Esophagus muscularis mucosa (tissue), 3 donors: ENCODE data around the gene GNB3.
"Not testable (repeated sequence)": the region's sequence is repeated elsewhere in the genome, so short reads cannot be mapped to it uniquely, and the experiment has no call there.

ENCODE experiments used
- POLR2A ChIP-seq: fragments of 450-650 bp; IDR thresholded peaks from one replicate; pipeline ENCODE4 v1.6.1; 2017; ENCODE audit warnings: antibody characterized with exemption, moderate library complexity, mild to moderate bottlenecking, low read depth
- POLR2AphosphoS5 ChIP-seq, 2 donors: sonication (generic); formaldehyde crosslinking; IDR thresholded peaks; one replicate each; pipeline ENCODE4 v1.6.1; 2017; ENCODE audit warnings: antibody characterized with exemption in 2 of 2
- TF ChIP-seq, protein P1 (sequence below), 3 experiments: fragments of 200-600 bp in 2 of 3; fragments of 450-650 bp in 1 of 3; sonication (generic) in 2 of 3; IDR thresholded peaks; one replicate each; pipeline ENCODE4 v1.5.1; 2017 to 2019; ENCODE audit warnings: antibody characterized with exemption in 3 of 3, mild to moderate bottlenecking in 2 of 3, moderate library complexity in 1 of 3

DNA sequence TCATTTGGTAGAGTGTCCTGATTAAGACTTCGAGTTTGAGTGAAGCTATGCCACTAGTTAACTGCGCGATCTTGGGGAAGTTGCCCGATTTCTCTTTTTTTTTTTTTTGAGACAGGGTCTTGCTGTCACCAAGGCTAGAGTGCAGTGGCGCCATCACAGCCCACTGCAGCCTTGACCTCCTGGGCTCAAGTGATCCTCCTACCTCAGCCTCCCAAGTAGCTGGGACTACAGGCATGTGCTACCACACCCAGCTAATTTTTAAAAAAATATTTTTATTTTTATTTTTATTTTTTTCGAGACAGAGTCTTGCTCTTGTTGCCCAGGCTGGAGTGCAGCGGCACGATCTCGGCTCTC lies 33.3 kb downstream of the GNB3 start:
- TF ChIP-seq, protein P1, sequence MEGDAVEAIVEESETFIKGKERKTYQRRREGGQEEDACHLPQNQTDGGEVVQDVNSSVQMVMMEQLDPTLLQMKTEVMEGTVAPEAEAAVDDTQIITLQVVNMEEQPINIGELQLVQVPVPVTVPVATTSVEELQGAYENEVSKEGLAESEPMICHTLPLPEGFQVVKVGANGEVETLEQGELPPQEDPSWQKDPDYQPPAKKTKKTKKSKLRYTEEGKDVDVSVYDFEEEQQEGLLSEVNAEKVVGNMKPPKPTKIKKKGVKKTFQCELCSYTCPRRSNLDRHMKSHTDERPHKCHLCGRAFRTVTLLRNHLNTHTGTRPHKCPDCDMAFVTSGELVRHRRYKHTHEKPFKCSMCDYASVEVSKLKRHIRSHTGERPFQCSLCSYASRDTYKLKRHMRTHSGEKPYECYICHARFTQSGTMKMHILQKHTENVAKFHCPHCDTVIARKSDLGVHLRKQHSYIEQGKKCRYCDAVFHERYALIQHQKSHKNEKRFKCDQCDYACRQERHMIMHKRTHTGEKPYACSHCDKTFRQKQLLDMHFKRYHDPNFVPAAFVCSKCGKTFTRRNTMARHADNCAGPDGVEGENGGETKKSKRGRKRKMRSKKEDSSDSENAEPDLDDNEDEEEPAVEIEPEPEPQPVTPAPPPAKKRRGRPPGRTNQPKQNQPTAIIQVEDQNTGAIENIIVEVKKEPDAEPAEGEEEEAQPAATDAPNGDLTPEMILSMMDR (IDR thresholded peaks at IDR 0.05): not testable (repeated sequence)
- not testable (repeated sequence) for TF ChIP-seq POLR2A; POLR2AphosphoS5 (IDR thresholded peaks at IDR 0.05)
